Right lobe of liver (tissue), 4 donors: ENCODE measurements around the gene EIF3F.

Source experiments
- POLR2A ChIP-seq: fragments of 450-650 bp; IDR thresholded peaks from one replicate; pipeline ENCODE4 v1.6.1; 2017; ENCODE audit warnings: antibody characterized with exemption, mild to moderate bottlenecking
- TF ChIP-seq, protein P1 (sequence below), 4 donors: fragments of 200-600 bp in 3 of 4; fragments of 450-650 bp in 1 of 4; IDR thresholded peaks; one replicate each; pipeline versions ENCODE4 v1.5.1 to v1.8.0; 2016 to 2022; ENCODE audit warnings: antibody characterized with exemption in 4 of 4, mild to moderate bottlenecking in 2 of 4
- donor health status: DM: no; HTN: no; CAD: no.
- donor health status: DM: no; HTN: no; CAD: no.
- donor health status: DM: no; HTN: yes; CAD: no.

DNA sequence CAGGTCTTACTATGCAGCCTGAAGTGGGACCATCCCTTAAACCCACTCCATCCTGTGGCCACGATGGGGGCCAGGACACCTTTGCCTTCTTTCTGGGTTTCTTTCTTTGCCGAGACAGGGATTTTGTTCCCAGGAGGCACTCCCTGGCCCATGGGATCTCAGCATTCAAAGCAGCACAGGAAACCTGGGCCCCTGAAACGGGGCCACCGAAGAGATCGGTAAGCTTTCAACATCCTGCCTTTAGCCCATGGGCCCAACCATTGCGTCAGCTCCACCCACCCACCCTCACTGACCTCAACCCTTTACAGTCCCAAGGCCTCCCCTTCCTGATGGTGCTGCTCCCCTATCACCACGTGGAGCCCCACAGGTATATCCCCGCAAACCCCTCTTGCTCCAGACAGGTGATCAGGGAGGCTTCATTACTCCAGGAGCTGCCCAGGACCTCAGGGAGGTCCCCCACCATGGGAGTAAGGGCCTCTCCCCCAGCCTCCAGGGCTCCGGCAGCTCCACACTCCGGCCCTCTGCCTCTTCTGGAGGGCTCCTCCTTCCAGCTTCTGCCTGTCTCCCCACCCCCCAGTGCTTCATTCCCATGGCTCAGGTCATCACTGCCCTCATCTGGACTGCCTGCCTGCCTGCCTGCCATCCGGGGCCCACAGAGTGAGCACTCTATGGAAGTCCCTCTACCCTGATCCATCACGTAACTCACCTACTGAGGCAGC, 51.8 kb downstream of the EIF3F start:
- TF ChIP-seq POLR2A = no peak
- TF ChIP-seq, protein P1, sequence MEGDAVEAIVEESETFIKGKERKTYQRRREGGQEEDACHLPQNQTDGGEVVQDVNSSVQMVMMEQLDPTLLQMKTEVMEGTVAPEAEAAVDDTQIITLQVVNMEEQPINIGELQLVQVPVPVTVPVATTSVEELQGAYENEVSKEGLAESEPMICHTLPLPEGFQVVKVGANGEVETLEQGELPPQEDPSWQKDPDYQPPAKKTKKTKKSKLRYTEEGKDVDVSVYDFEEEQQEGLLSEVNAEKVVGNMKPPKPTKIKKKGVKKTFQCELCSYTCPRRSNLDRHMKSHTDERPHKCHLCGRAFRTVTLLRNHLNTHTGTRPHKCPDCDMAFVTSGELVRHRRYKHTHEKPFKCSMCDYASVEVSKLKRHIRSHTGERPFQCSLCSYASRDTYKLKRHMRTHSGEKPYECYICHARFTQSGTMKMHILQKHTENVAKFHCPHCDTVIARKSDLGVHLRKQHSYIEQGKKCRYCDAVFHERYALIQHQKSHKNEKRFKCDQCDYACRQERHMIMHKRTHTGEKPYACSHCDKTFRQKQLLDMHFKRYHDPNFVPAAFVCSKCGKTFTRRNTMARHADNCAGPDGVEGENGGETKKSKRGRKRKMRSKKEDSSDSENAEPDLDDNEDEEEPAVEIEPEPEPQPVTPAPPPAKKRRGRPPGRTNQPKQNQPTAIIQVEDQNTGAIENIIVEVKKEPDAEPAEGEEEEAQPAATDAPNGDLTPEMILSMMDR (IDR thresholded peaks at IDR 0.05) = no peak
